NCI-H2081 treated with DMSO at 0.1 percent for 48 hours (cell line): ENCODE measurements around the gene NUDT6.
A peak's percentile ranks its signal among the peaks of the same experiment; 100 is the strongest.
"Not testable (repeated sequence)": the region's sequence is repeated elsewhere in the genome, so short reads cannot be mapped to it uniquely, and the experiment has no call there.

Source experiments
- DNase-seq: peaks from one replicate; lab custom pipeline; 2025; lab: John Stamatoyannopoulos, UW

Gene NUDT6, protein sequence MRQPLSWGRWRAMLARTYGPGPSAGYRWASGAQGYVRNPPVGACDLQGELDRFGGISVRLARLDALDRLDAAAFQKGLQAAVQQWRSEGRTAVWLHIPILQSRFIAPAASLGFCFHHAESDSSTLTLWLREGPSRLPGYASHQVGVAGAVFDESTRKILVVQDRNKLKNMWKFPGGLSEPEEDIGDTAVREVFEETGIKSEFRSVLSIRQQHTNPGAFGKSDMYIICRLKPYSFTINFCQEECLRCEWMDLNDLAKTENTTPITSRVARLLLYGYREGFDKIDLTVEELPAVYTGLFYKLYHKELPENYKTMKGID

DNA sequence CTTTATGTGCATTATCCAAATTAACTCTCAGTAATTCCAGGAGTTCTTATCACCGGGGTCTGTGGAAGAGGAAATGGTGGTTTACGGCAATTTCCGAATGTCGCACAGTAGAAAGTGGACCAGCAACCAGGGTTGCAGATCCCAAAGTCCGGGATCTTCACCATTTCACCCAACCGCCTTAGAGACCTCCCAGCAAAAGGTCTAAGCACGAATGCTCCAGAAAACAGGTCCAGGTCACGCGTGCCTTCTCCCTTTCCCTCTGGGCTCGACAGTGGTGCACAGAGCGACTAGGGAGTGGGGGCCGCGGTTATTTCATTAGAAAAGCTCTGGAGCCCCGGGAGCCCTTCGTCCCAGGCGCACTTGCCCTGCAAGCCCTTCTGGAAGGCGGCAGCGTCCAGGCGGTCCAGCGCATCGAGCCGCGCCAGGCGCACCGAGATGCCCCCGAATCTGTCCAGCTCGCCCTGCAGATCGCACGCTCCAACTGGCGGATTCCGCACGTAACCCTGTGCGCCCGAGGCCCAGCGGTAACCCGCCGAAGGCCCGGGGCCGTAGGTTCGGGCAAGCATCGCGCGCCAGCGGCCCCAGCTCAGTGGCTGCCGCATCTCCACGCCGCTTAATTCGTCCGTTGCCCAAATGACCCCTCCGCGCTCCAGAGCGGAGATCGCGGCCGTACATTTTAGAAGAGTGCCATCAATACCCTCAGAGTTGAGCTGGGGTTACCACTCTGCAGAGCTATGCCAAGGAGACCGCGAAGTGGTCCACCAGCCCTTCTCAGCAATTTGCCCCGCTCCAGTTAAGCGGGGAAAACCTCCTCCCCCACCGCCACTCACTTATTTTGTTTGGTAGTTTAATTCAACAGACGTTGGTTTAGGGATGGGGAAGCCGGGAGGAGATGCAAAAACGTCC, at the start of gene NUDT6:
TSS of gene NUDT6 (minus strand) at position 627 of the 906 bp plus-strand sequence. CDS start at position 602, 25 bp downstream.
- no peak for DNase-seq

DNA sequence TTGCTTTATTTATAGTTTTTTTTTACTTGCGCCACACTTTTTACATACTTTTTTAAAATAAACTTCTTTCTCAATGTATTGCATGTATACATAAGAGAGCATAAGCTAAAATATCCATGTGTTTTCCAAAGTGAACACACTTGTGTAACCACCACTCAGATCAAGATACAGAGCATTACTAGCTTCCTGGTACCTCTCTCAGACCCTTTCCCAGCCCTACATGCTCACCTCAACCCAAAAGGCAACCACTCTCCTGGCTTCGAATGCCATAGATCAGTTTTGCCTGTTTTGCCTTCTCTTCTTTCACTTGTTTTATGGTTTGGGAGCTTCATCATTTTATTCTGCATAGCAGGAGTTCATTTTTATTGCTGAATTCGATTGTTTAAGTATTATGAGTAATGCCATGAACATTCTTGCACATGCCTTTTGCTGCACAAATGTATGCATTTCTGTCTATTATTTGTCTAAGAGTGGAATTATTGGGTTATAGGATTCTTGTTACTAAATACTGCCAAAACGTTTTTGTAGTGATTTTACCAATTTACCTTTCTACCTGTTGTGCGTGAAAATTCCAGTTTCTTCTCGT, 45.9 kb upstream of the NUDT6 start:
- DNase-seq, result no peak

DNA sequence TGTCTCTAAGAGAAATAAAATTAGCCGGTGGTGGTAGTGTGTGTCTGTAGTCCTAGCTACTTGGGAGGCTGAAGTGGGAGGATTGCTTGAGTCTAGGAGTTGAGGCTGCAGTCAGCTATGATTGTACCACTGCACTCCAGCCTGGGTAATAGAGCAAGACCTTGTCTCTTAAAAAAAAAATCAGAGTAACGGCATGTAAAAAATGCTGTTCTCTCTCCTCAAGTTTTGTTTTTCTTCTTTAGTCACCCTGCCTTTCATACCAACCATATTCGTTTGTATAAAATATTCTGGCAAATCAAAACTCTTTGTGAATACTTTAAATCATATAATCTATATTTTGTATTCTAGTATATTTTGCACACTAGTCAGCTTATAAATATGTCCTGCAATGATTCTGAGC, 44.8 kb upstream of the NUDT6 start:
- DNase-seq, result no peak

DNA sequence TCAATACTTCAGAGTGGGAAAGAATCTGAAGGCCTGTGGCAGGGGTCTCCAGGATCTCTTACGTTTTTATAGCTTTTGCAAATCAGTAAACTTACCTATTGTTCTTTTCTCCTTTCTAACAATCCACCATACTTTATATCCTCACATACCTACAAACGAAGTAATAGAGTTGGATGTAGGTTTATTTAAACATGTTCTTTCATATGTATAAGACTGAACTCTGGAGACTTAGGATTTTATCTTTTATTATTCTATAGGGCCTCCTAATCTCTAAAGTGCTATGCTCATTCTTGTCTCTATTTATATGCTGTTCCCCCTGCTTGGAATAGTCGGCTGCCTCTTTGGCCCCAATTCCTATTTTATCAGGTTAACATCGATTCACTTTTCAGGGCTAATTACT, 43.8 kb upstream of the NUDT6 start:
- DNase-seq, result no peak

DNA sequence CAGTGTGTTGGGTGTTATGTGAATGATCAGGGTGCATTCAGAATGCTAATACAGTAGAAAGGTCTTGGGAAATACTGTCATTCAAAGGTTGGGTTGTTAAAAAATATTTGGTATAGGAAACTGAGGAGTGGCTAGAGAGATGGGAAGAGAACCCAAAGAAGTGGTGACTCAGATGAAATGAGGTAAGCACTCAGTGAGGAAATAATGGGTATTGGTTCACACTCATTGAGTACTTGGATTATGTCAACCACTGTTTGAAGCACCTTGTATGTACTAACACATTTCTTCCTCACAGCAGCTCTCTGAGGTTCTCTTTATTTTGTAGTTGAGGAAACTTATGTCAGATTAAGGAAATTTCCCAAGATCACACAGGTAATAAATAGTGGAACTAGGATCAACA, 40.8 kb upstream of the NUDT6 start:
- no peak for DNase-seq

DNA sequence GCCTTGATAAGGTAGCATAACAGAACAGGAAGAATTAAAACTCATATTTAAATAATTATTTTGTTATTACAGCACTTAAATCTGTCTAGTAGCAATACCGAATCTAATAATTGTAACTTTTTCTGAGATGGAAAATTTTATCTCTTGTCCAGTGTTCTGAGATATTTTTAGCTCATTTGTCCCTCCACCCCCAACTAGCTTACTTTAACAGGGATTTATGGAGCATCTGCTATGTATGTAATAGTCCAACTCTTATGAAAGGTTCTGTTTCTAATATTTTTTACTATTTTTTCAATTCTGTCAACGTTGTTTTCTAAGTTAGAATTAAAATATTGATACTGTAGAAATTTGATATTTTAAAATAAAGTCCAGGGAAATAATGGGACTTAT, 38.2 kb upstream of the NUDT6 start:
- DNase-seq, result no peak

DNA sequence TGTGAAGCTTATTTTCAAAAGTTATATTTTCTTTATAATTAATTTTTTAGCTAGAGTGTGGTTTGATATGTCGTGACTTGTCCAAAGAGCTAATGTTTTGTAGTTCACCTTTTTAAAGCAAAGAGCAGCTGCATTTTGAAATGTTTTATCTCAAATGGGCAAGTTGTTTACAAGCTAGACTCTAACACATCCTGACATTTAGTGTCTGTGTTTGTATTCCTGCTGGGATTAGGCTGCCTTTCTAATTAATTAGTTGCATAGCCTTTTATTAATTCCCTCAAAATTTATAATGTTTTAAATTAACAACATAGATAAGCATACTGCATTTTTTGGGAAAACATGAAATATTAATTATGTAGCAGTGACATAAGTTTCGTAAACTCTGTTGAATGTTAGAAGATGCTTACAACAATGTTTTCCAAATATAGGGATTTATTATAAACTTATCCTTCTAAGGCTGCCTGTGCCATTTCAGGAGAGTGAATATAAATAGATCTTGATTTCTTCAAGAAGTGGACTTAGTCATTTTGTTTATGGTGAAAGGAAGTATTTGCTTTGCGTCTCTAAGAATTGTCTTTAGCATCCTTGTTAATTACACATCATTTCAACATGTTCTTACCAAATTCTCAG, 37.7 kb upstream of the NUDT6 start:
- DNase-seq, result no peak

DNA sequence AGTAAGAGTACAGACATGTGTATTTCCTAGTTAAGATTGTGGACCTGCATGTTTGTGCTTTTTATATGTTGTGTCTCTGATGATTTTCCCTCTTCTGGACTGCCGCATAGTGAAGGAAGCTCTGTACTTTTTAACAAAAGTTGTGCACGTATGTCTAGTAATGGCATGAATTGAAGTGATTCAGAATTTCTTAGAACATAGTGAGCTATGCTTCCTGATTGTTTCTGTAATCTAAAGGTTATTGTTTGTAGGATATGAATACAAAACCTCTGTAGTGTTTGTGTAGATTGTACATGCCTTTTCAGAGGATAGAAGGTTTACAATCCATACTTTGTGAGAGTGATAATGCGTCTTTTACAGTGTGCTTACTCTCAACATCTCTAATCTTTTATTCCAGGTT, 37.0 kb upstream of the NUDT6 start:
- DNase-seq, result no peak

DNA sequence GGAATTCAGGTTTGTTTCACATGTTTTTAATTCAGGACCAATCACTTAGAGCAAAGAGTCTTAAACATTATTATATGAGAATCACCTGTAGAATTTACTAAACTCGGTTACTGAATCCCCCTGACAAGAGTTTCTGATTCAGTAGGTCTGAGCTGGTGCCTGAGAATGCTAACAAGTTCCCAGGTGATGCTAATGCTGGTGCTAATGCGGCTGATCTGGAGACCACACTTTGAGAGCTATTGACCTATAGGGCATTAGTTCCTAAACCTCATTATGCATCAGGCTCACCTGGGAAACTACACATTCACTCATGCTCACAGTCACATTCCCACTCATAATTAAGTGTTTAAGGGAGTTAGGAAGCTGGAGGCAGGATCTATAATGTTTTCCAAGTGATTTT, 36.1 kb upstream of the NUDT6 start:
- no peak for DNase-seq

DNA sequence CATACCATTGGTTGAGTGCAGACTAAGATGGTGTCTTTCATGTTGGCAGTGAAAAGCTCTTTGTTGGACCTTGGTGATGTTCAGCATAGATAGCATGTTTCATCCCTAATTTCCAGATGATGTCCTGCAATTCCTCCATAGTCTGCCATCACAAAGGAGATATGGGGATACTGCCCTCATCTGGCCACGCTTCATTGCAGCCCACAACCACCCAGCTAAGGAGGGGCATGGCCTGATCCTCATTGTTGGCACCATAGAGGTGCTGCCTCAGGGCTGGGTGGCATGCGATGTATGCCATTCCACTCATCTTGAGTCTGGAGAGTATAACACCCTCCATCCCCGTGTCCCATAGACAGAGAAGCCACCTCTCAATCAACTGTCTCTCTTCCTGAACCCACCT, 31.5 kb upstream of the NUDT6 start:
- DNase-seq, result no peak

DNA sequence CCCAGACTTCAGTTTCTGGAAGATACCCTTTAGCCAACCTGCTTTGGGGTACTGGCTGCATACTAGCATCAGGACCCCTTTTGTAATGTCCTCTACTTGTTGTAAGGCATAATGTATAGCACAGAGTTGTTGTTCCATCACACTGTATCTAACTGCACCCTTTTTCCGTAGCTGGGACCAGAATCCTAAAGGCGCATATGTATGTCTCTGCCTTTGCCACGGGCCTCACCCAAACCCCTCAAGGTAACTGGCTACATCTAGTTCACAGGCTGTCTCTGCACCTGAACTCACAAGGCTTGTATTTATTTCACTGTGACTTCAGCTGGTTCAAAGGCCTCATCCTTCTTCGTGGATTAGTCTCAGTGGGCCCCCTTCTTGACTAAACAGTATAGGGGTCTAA, 29.6 kb upstream of the NUDT6 start:
- DNase-seq, result no peak

DNA sequence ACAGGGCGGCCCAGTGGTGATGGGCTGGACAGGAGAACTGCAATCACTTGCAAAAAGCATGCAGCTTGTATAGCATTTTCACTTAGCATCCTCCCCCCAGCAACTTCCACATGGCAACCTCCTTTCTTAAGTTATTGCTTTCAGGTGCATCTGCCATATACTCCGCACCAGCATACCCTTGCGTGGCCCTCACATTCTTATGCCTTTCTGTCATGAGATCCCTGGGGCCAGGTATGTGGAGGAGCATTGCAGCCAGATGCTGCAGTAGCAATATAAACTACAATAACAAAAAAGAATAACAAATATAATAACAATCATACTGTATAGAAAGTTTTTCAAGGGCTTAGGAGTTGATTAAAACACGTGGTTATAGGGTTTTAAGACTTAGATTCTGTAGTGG, 26.3 kb upstream of the NUDT6 start:
- DNase-seq, result no peak

DNA sequence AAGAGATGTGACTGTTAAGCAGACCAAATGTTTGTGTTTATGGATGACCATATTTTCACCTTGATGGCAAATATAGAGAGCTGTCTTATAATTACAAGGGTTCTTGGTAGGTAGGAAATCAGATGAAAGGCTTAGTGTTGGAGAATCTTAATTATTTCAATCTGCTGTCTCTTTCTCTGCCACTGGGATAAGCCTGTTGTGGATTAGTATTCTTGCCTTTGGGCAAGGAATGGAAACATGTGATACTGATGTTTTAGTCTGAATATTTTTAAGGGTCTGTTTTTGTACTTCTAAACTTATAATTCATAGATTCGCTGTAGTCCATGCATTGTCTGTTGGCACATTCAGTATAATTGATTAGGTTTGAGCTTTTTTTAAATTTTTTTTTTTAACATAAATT, 23.7 kb upstream of the NUDT6 start:
- DNase-seq, result no peak

DNA sequence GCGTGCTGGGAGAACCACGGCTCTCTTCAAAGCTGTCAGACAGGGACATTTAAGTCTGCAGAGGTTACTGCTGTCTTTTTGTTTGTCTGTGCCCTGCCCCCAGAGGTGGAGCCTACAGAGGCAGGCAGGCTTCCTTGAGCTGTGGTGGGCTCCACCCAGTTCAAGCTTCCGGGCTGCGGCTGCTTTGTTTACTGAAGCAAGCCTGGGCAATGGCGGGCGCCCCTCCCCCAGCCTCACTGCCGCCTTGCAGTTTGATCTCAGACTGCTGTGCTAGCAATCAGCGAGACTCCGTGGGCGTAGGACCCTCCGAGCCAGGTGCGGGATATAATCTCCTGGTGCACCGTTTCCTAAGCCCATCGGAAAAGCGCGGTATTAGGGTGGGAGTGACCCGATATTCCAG, 22.7 kb upstream of the NUDT6 start:
- DNase-seq, result not testable (repeated sequence)

DNA sequence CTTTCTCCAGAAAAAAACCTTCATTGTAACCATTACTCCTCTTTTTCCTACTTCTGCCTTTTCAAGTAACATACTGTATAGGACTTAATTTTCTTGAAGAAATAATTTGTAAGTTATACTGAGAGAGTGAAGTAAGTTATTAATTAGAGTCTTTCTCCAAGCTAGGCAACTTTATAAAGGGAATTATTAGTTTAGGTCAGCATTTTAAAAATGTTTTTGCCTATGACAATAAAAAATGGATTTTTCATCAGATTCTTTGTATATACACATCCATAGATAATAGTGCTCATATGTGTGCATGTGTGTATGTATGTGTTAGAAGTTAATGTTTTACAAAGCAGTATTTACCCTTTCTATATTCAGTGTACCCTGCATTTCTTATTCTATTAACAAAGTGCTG, 10.4 kb upstream of the NUDT6 start:
- DNase-seq, result no peak

DNA sequence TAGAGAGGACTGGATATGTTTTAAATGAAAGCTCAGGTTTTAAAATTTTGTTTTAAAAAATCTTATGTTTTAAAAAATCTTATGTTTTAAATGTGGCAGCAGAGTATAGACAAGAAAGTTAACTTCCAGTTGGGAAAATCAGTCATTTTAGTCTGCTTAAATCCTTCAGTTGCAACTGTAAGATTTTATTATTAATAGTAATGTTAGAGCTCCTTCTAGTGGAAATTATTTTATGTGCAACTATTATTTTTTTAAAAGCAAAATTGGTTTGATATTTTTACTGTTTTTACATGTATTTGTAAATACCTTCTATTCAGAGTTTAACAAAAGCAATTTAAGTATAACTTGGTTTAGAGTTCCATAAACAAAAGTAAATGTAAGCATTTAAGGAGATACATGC, 8.5 kb upstream of the NUDT6 start:
- DNase-seq, result no peak

DNA sequence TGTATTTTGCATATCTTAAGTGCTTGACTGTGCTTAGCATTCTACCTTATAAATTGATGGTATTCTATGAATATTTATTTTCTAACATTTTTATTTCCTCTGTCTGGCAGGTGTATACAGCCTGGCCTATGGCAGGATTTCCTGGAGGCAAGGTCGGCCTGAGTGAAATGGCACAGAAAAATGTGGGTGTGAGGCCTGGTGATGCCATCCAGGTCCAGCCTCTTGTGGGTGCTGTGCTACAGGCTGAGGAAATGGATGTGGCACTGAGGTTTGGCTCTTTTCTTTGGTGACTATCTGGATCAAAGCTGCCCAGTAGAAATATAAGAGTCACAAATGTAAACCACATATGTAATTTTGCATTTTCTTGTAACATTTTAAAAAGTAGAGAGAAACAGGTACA, 6.5 kb upstream of the NUDT6 start:
- no peak for DNase-seq

DNA sequence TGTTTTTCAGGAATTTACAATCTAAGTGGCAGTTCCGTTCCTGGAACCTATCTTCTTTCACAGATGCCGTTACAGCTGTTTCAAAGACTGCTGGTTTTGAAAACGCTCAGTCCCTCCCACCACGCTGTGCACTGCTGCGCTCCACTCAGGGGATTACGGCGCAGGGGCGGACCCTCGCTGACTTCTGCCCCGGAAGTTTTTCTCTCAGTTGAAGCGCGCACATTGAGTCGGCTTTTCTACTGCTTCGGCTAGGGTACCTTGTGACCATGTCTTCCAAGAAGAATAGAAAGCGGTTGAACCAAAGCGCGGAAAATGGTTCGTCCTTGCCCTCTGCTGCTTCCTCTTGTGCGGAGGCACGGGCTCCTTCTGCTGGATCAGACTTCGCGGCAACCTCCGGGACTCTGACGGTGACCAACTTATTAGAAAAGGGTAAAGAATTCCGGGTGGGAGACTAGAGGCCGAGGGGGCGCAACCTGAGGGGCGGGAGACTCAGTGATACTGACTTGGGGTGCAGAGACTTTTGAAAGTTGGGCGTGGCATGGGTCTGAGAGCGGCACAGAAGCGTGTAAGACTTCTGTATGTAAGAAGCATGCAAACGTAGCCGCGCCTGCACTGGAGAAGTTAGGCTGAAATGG, 597 bp upstream of the NUDT6 start:
- peak; percentile 34 for DNase-seq

DNA sequence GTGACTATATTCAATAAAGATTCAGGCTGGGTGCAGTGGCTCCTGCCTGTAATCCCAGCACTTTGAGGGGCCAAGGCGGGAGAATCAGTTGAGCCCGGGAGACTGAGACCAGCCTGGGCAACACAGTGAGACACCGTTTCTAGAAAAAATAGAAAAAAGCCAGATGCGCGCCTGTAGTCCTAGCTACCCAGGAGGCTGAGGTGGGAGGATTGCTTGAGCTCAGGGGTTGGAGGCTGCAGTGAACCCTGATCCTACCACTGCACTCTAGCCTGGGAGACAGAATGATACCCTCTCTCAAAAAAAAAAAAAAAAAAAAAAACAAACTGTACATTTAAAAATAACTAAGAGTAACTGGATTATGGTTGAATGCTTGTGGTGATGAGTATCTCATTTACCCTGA, 1.1 kb downstream of the NUDT6 start:
- DNase-seq, result no peak

DNA sequence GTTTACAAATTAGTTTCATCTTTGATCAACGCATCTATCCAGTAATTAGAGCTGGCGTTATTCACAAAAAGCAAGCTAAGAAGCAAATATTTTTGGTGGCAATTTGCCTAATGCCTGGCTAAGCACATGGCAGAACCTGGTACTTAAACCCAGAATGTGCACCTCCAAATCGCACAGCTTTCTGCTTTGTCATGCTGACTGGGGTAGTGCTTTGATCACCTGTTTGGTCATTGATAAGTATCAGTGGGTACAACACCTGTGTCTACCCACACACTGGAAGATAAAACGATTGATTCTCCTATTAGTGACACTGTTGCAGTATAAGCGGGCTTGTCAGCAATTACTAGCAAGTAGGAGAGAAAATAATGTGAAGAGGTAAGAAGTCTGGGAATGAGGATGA, 1.9 kb downstream of the NUDT6 start:
- no peak for DNase-seq

DNA sequence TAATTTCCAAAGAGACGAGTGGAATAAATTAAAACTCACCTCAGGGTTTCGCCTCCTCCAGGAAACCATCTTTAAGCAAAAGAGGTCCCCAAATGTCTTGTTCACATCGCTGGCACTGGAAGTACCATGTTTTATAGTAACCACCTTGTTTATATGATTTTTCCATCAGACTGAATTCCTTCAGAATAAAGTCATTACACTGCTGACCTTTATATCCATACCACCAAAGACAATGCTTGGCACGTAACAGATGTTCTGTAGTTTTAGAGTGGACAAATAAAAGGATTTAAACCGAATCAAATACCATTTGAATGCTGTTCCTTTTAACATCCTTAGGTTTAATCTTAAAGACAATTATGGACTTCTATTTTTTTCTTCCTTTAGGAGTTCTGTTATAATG, 4.7 kb downstream of the NUDT6 start:
- DNase-seq, result no peak

DNA sequence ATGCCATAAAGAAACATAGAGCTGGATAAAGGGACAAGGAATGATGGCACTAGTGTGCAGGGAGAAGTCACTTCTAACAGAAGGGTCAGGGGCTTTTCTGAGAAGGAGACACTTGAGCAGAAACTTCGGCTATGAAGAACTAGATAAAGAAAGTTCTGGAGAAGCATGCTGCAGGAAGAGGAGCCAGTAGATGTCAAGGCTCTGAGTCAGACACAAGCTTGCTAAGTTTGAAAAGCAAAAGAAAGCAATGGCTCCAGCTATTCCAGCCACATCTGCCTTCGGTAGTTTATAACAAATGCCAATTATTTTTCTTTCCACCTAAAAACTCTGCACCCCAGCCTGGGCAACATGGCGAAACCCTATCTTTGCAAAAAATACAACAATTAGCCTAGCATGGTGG, 7.5 kb downstream of the NUDT6 start:
- no peak for DNase-seq
